T-cell (primary cell): ENCODE data around the gene CUBN. TPM values are rescaled to one million over a fixed set of nuclear protein-coding genes. Genes with fewer than 3 reads are reported as not detected.

Source experiments
- ATAC-seq, 4 experiments: fragments of 200-7000 bp in 3 of 4; fragments of 150-1000 bp in 1 of 4; cut with Tn5 transposase; replicated peaks in 1 of 4; 1 replicate in 3 of 4; 2 replicates in 1 of 4; pipeline ENCODE4 v1.10.0; 2021; ENCODE audit warnings: moderate library complexity in 3 of 4, mild to moderate bottlenecking in 2 of 4, moderate number of reproducible peaks in 1 of 4
- CTCF ChIA-PET, 2 donors: fragments of 300-600 bp; sonication (Branson Sonifier 250); formaldehyde crosslinking; loops; one replicate each; lab custom pipeline; 2022; ENCODE audit warnings: antibody characterized with exemption in 2 of 2; lab: Charles Lee
- POLR2A ChIA-PET, 2 donors: fragments of 300-600 bp; sonication (Branson Sonifier 250); formaldehyde crosslinking; loops; one replicate each; lab custom pipeline; 2022; ENCODE audit warnings: antibody characterized with exemption in 2 of 2; lab: Charles Lee
- DNase-seq, 35 experiments: peaks; one replicate each; pipeline versions ENCODE4 v3.0.0 to v3.0.0-alpha.2; 2013 to 2023
- H3K27ac ChIP-seq: one replicate; pipeline ENCODE4 v1.5.1; 2013; ENCODE audit warnings: low read length
- H3K27me3 ChIP-seq, 2 experiments: replicated peaks in 1 of 2; 1 replicate in 1 of 2; 2 replicates in 1 of 2; pipeline versions ENCODE4 v1.6.1 to v1.7.0; 2013; ENCODE audit warnings: low read length in 1 of 2, mixed read lengths in 1 of 2; ENCODE audit not compliant: control insufficient read depth in 2 of 2, insufficient read depth in 2 of 2; ENCODE audit errors: extremely low read depth in 1 of 2
- H3K36me3 ChIP-seq, 2 donors: 1 replicate in 1 of 2; 2 replicates in 1 of 2; pipeline versions ENCODE4 v1.6.1 to v1.7.0; 2013; ENCODE audit warnings: low read length in 1 of 2; ENCODE audit not compliant: control insufficient read depth in 2 of 2, insufficient read depth in 1 of 2; ENCODE audit errors: extremely low read depth in 1 of 2
- H3K4me1 ChIP-seq, 2 experiments: 1 replicate in 1 of 2; 2 replicates in 1 of 2; pipeline versions ENCODE4 v1.6.1 to v1.7.0; 2013; ENCODE audit warnings: low read length in 2 of 2, mixed read lengths in 1 of 2; ENCODE audit not compliant: insufficient read depth in 2 of 2, control insufficient read depth in 1 of 2; ENCODE audit errors: extremely low read depth in 1 of 2
- H3K4me3 ChIP-seq, 2 donors: 1 replicate in 1 of 2; 2 replicates in 1 of 2; pipeline versions ENCODE4 v1.5.1 to v1.7.0; 2013; ENCODE audit warnings: mild to moderate bottlenecking in 2 of 2, low read length in 1 of 2, moderate library complexity in 1 of 2; ENCODE audit not compliant: control insufficient read depth in 1 of 2; ENCODE audit errors: extremely low read depth in 1 of 2
- H3K9me3 ChIP-seq: 2 replicates; pipeline ENCODE4 v1.7.0; 2013
- H3K27ac Mint-ChIP-seq, 2 donors: one replicate each; pipeline ENCODE4 v1.8.0; 2020 to 2021; ENCODE audit warnings: mild to moderate bottlenecking in 2 of 2, mixed read lengths in 2 of 2
- H3K27me3 Mint-ChIP-seq, 2 donors: one replicate each; pipeline ENCODE4 v1.8.0; 2021 to 2022; ENCODE audit warnings: mixed read lengths in 2 of 2
- H3K36me3 Mint-ChIP-seq: one replicate; pipeline ENCODE4 v1.8.0; 2021; ENCODE audit warnings: mixed read lengths
- H3K4me1 Mint-ChIP-seq, 3 donors: one replicate each; pipeline ENCODE4 v1.8.0; 2020 to 2022; ENCODE audit warnings: mixed read lengths in 3 of 3, mild to moderate bottlenecking in 1 of 3
- H3K4me3 Mint-ChIP-seq, 3 donors: one replicate each; pipeline ENCODE4 v1.8.0; 2020 to 2022; ENCODE audit warnings: mild to moderate bottlenecking in 3 of 3, mixed read lengths in 3 of 3, moderate library complexity in 3 of 3
- H3K9me3 Mint-ChIP-seq, 3 donors: one replicate each; pipeline ENCODE4 v1.8.0; 2020 to 2022; ENCODE audit warnings: mixed read lengths in 3 of 3
- WGBS: methylation state at CpG from one replicate; pipeline ENCODE4 v1.1.5; 2013; ENCODE audit warnings: missing lambda C conversion rate; ENCODE audit not compliant: insufficient coverage; 5-methylcytosine and 5-hydroxymethylcytosine counted together
- total RNA-seq, 35 experiments: library from RNA in 6 of 35; stranded (reverse) in 6 of 35; fragments of 120-200 nt in 1 of 35; gene quantifications; one replicate each; pipeline versions ENCODE4 v1.2.1 to v1.2.4 and lab custom pipeline; 2013 to 2026

The CUBN gene
- 10 to 100 TPM in 1 of 5 donors, 1 to 10 TPM in 4; 6.3 to 11.4 (median 8.6) TPM for total RNA-seq
- total RNA-seq (2013): 6.8 TPM
- total RNA-seq (lab: John Stamatoyannopoulos, UW): 1.4 to 44.5 (median 21.9) reads per million in 29 experiments

- H3K9me3 Mint-ChIP-seq: no peaks in the 10 kb centered on the region
- Histone ChIP-seq H3K4me1 (no peaks in the 10 kb centered on the region), H3K36me3 (no peaks in the 10 kb centered on the region), H3K4me3 (no peak within 1 kb of the TSS), H3K27ac (no peak within 1 kb of the TSS), H3K9me3 (no peaks in the 10 kb centered on the region), H3K27me3 (no peaks in the 10 kb centered on the region)
- ATAC-seq: no peak
- peaks cover 0 to 5% (median 0%) of the 10 kb centered on the region in 3 donors for H3K4me1 Mint-ChIP-seq
- no peak for DNase-seq
- ChIA-PET POLR2A (no interaction called here), CTCF (no interaction called here)
- no peak within 1 kb of the TSS for H3K27ac Mint-ChIP-seq
- no peaks in the 10 kb centered on the region for H3K27me3 Mint-ChIP-seq
- no peak within 1 kb of the TSS for H3K4me3 Mint-ChIP-seq
- WGBS: no CpG with 5 or more reads among the region's 1 CpG
- peaks cover 15% of the 10 kb centered on the region for H3K36me3 Mint-ChIP-seq
These were observed at the start of gene CUBN for GRCh38 chr10:17129741-17130140. TSS of gene CUBN (minus strand) at chr10:17129811. CDS start at chr10:17129765, 46 bp downstream.

- CTCF ChIA-PET: interaction anchor here (0.7 to 0.9 kb wide), 5 partner anchors 8 to 345 kb away, joined by 3 to 10 read pairs (median 4); no protein-coding TSS in a partner anchor
- POLR2A ChIA-PET: interaction anchor here in 1 of 2 donors (0.6 to 0.7 kb wide), 2 partner anchors 53 to 363 kb away, joined by 4 to 14 read pairs; no protein-coding TSS in a partner anchor
- ATAC-seq (no peak), DNase-seq (no peak)
- Mint-ChIP-seq H3K27me3 (no peaks in the 10 kb centered on the region), H3K9me3 (no peaks in the 10 kb centered on the region), H3K4me1 (peaks cover 8 to 18% (median 17%) of the 10 kb centered on the region in 3 donors), H3K27ac (no peak overlapping the region), H3K4me3 (no peak overlapping the region), H3K36me3 (peaks cover 4% of the 10 kb centered on the region)
- Histone ChIP-seq H3K9me3 (no peaks in the 10 kb centered on the region), H3K27me3 (no peaks in the 10 kb centered on the region), H3K4me3 (no peak overlapping the region), H3K27ac (no peak overlapping the region), H3K4me1 (peaks cover 0 to 3% of the 10 kb centered on the region in 2 experiments), H3K36me3 (no peaks in the 10 kb centered on the region)
- 100% methylated on average over 1 of the region's 3 CpGs for WGBS
These were observed 49.4 kb upstream of the CUBN start for GRCh38 chr10:17179002-17179401.

- no peak overlapping the region for H3K4me3 Mint-ChIP-seq
- WGBS: no CpG with 5 or more reads among the region's 1 CpG
- no peaks in the 10 kb centered on the region for H3K27me3 ChIP-seq
- H3K27ac ChIP-seq: no peak overlapping the region
- peaks cover 8% of the 10 kb centered on the region for H3K36me3 Mint-ChIP-seq
- H3K4me1 Mint-ChIP-seq: peaks cover 8 to 18% (median 16%) of the 10 kb centered on the region in 3 donors
- ATAC-seq (no peak), DNase-seq (no peak)
- ChIA-PET POLR2A (no interaction called here), CTCF (no interaction called here)
- H3K9me3 ChIP-seq: no peaks in the 10 kb centered on the region
- H3K36me3 ChIP-seq: no peaks in the 10 kb centered on the region
- H3K9me3 Mint-ChIP-seq: no peaks in the 10 kb centered on the region
- H3K27me3 Mint-ChIP-seq: no peaks in the 10 kb centered on the region
- H3K4me3 ChIP-seq: no peak overlapping the region
- peaks cover 0 to 3% of the 10 kb centered on the region in 2 experiments for H3K4me1 ChIP-seq
- H3K27ac Mint-ChIP-seq: no peak overlapping the region
These were observed 48.4 kb upstream of the CUBN start for GRCh38 chr10:17178006-17178405.

GRCh38 chr10:17177014-17177413, 47.4 kb upstream of the CUBN start:
- Histone ChIP-seq H3K27me3 (no peaks in the 10 kb centered on the region), H3K4me3 (no peak overlapping the region), H3K9me3 (no peaks in the 10 kb centered on the region), H3K4me1 (peaks cover 0 to 3% of the 10 kb centered on the region in 2 experiments), H3K27ac (no peak overlapping the region), H3K36me3 (no peaks in the 10 kb centered on the region)
- Mint-ChIP-seq H3K9me3 (no peaks in the 10 kb centered on the region), H3K27ac (no peak overlapping the region), H3K4me1 (peaks cover 8 to 18% (median 15%) of the 10 kb centered on the region in 3 donors), H3K27me3 (no peaks in the 10 kb centered on the region), H3K36me3 (peaks cover 7% of the 10 kb centered on the region), H3K4me3 (no peak overlapping the region)
- DNase-seq (no peak), ATAC-seq (no peak)
- no CpG with 5 or more reads among the region's 1 CpG for WGBS
- CTCF ChIA-PET: interaction anchor here in 1 of 2 donors (0.7 kb wide), 1 partner anchor 181 kb away, joined by 3 read pairs; no protein-coding TSS in a partner anchor
- POLR2A ChIA-PET: interaction anchor here in 1 of 2 donors (0.6 kb wide), 1 partner anchor 77 kb away, joined by 4 read pairs; no protein-coding TSS in a partner anchor

GRCh38 chr10:17176091-17176490, 46.5 kb upstream of the CUBN start:
- ATAC-seq: no peak
- Mint-ChIP-seq H3K27me3 (no peaks in the 10 kb centered on the region), H3K4me1 (peaks cover 8 to 18% (median 13%) of the 10 kb centered on the region in 3 donors), H3K9me3 (no peaks in the 10 kb centered on the region), H3K4me3 (no peak overlapping the region), H3K27ac (no peak overlapping the region), H3K36me3 (peaks cover 11% of the 10 kb centered on the region)
- Histone ChIP-seq H3K27me3 (no peaks in the 10 kb centered on the region), H3K4me1 (peaks cover 0 to 3% of the 10 kb centered on the region in 2 experiments), H3K9me3 (no peaks in the 10 kb centered on the region), H3K27ac (no peak overlapping the region), H3K4me3 (no peak overlapping the region), H3K36me3 (peaks cover 0 to 7% of the 10 kb centered on the region in 2 donors)
- ChIA-PET POLR2A (no interaction called here), CTCF (interaction anchor here in 1 of 2 donors (0.5 to 1.2 kb wide), 2 partner anchors 28 to 405 kb away, joined by 3 read pairs; no protein-coding TSS in a partner anchor)
- no peak for DNase-seq

GRCh38 chr10:17175551-17175950, 45.9 kb upstream of the CUBN start:
- Histone ChIP-seq H3K36me3 (peaks cover 0 to 8% of the 10 kb centered on the region in 2 donors), H3K4me3 (no peak overlapping the region), H3K27me3 (no peaks in the 10 kb centered on the region), H3K27ac (peak overlapping the region; percentile 3), H3K4me1 (peaks cover 0 to 3% of the 10 kb centered on the region in 2 experiments), H3K9me3 (no peaks in the 10 kb centered on the region)
- ATAC-seq (peak in 2 of 4 experiments; percentile 59 to 67), DNase-seq (peak in 8 of 35 experiments; percentile 4 to 29 (median 12))
- ChIA-PET CTCF (interaction anchor here in 1 of 2 donors (0.5 to 1.2 kb wide), 7 partner anchors 24 to 406 kb away, joined by 3 to 6 read pairs (median 4); no protein-coding TSS in a partner anchor), POLR2A (interaction anchor here in 1 of 2 donors (0.6 kb wide), 1 partner anchor 61 kb away, joined by 3 read pairs; no protein-coding TSS in a partner anchor)
- Mint-ChIP-seq H3K4me3 (peak overlapping the region; percentile 42 to 61 (median 50)), H3K27me3 (no peaks in the 10 kb centered on the region), H3K4me1 (peaks cover 8 to 18% (median 13%) of the 10 kb centered on the region in 3 donors), H3K27ac (peak overlapping the region; percentile 66 to 85), H3K36me3 (peaks cover 11% of the 10 kb centered on the region), H3K9me3 (no peaks in the 10 kb centered on the region)
- WGBS: no CpG with 5 or more reads among the region's 4 CpGs
